H54 (cell line): ENCODE measurements around the gene B4GALNT3.
A peak's percentile ranks its signal among the peaks of the same experiment; 100 is the strongest.

Source experiments
- DNase-seq: peaks from one replicate; pipeline ENCODE4 v3.0.0; 2011; ENCODE audit warnings: low spot score, mixed read lengths; ENCODE audit not compliant: insufficient read length
- FAIRE-seq: peaks from 3 replicates; lab custom pipeline; 2011; peaks lifted over from hg19 to GRCh38; lab: Jason Lieb, UNC
- POLR2A ChIP-seq: IDR thresholded peaks from 2 replicates; pipeline ENCODE4 v1.6.1; 2011; ENCODE audit warnings: low read depth, mild to moderate bottlenecking, low read length

B4GALNT3 gene

GRCh38 chr12:544142-544541, 84.4 kb downstream of the B4GALNT3 start:
- DNase-seq = no peak
- no peak for FAIRE-seq
- no peak for TF ChIP-seq POLR2A

GRCh38 chr12:544941-545635, 85.3 kb downstream of the B4GALNT3 start:
- DNase-seq (no peak), FAIRE-seq (no peak)
- no peak for TF ChIP-seq POLR2A

GRCh38 chr12:545835-546234, 86.1 kb downstream of the B4GALNT3 start:
- no peak for TF ChIP-seq POLR2A
- DNase-seq (no peak), FAIRE-seq (no peak)

DNA sequence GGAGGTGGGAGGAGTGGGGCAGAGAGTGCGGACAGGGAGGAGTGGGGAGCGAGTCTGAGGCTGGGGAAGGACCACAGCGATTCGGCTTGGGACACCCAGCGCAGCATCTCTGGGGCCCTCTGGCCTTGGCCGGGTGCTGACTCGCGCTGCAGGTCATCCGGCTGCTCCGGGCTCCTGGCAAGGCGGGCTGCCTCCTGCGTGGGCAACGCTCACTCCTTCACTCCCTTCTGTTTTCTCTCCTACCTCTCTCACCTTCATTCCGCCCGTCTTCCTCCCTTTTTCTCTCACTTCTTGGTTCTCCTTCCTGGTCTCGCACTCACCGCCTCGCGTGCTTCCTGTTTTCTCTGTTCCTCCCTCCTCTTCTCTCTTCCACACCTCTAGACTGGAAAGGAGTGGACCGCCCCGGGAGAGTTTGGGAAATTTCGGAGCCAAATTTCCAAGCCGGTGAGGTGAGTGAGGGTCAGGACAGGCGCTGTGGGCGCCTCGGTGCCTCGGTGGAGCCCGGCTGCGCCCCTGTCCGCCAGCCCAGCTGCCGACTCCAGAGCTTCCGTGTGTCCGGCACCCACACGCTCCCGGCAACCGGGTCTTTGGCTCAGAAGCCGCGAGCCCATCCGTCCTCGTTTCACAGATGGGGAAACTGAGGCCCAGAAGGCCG, 86.7 kb downstream of the B4GALNT3 start:
- no peak for DNase-seq
- FAIRE-seq = no peak
- no peak for TF ChIP-seq POLR2A

- no peak for TF ChIP-seq POLR2A
- FAIRE-seq (no peak), DNase-seq (peak; percentile 86)
These were observed 87.4 kb downstream of the B4GALNT3 start for GRCh38 chr12:546920-547845.

- FAIRE-seq (no peak), DNase-seq (no peak)
- TF ChIP-seq POLR2A = no peak
These were observed 88.2 kb downstream of the B4GALNT3 start for GRCh38 chr12:547883-548470.

- TF ChIP-seq POLR2A = no peak
- DNase-seq (no peak), FAIRE-seq (no peak)
These were observed 89.8 kb downstream of the B4GALNT3 start for GRCh38 chr12:549476-550082.

- FAIRE-seq (no peak), DNase-seq (no peak)
- TF ChIP-seq POLR2A = no peak
These were observed 90.9 kb downstream of the B4GALNT3 start for GRCh38 chr12:550473-551260.

DNA sequence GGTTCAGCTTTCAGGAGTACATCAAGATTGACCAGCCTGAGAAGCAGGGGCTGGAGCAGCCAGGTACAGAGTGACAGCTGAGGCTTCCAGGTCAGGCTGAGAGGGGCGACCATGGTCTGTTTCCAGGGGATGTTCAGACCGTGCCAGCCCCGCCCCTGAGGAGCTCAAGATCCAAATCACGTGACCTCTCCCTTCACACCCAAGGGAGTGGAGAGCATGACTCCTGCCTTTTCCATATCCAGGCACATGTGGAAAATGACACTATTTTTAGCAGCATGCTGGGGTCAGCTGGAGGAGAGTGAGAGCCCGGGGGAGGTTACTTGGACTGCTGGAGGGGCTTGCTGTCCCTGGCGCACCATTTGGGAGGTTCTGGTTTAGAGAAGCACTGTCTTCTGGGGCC, 92.7 kb downstream of the B4GALNT3 start:
- no peak for DNase-seq
- no peak for TF ChIP-seq POLR2A
- FAIRE-seq = no peak

- FAIRE-seq = no peak
- DNase-seq = no peak
- no peak for TF ChIP-seq POLR2A
These were observed 93.7 kb downstream of the B4GALNT3 start for GRCh38 chr12:553216-554000.

DNA sequence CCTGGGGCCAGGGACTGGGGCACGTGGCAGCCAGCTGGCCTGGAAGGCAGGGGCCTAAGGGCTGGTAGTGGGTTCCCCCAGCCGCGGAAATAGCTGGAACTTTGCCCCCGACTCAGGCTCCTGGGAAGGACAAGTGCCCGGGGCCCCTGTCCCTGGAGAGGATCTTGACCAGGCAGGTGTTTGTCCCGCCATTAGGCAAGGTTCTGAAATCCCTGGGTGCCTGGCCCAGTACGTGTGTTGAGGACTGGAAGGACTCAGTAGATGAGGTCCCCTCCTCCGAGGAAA, 94.2 kb downstream of the B4GALNT3 start:
- TF ChIP-seq POLR2A = no peak
- FAIRE-seq (no peak), DNase-seq (no peak)

- no peak for TF ChIP-seq POLR2A
- no peak for FAIRE-seq
- DNase-seq = no peak
These were observed 96.8 kb downstream of the B4GALNT3 start for GRCh38 chr12:556498-556897.
